Caki2 (cell line): Measurements from ENCODE around the gene ELF2. TPM values are rescaled to one million over a fixed set of nuclear protein-coding genes. Genes with fewer than 3 reads are reported as not detected.
"Not testable (repeated sequence)": the region's sequence is repeated elsewhere in the genome, so short reads cannot be mapped to it uniquely, and the experiment has no call there.

Experiments
- DNase-seq: peaks from one replicate; pipeline ENCODE4 v3.0.0-alpha.2; 2015; ENCODE audit warnings: low read depth
- in situ Hi-C: cut with HindIII; loops from 2 replicates; pipeline ENCODE4 v1.10.0; 2016; ENCODE audit warnings: low sequenced_read_pairs, low pct_unique_long_range_greater_than_20kb, mixed read lengths
- total RNA-seq: library from RNA; depleted of rRNA; stranded (reverse); fragments of >200 nt; shearing (Covaris generic); gene quantifications from 2 replicates; pipeline ENCODE4 v1.2.3, GENCODE V29; 2014; ENCODE audit warnings: low replicate concordance

Gene ELF2
- total RNA-seq, 1 experiment from 2014 or later, result 68.6 TPM

DNA sequence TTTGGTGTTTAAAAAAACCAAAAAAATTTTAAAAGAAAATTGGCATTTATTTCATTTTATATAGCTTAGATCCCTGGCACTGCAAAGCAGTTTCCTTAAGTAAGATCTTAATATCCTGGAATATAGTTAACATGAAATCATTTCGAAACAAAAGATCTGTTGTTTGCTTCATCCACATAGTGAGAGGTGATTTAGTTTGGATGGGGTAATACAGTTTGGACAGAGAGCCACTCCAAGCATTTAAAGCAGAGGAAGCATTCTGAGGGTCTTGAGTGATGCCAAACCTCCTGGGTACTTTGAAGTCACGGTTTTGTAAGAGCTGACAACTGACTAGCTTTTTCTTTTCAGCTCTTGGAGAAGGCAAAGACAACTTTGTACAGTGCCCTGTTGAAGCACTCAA lies 132.7 kb downstream of the ELF2 start:
- in situ Hi-C loops, result no loop called here
- no peak for DNase-seq

DNA sequence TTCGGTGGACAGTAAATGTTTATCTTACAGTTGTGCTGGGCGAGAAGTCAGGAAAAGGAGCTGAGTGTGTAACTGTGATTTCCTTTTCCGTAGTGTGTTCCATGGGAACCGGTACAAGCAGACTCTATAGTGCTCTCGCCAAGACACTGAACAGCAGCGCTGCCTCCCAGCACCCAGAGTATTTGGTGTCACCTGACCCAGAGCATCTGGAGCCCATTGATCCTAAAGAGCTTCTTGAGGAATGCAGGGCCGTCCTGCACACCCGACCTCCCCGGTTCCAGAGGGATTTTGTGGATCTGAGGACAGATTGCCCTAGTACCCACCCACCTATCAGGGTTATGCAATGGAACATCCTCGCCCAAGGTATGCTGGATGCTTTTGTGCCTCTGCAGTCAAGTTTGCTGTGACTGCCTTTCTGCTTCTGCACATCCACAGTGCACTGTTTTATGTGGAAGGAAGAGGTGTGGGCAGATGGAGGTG lies 134.0 kb downstream of the ELF2 start:
- no peak for DNase-seq
- in situ Hi-C loops, result no loop called here

DNA sequence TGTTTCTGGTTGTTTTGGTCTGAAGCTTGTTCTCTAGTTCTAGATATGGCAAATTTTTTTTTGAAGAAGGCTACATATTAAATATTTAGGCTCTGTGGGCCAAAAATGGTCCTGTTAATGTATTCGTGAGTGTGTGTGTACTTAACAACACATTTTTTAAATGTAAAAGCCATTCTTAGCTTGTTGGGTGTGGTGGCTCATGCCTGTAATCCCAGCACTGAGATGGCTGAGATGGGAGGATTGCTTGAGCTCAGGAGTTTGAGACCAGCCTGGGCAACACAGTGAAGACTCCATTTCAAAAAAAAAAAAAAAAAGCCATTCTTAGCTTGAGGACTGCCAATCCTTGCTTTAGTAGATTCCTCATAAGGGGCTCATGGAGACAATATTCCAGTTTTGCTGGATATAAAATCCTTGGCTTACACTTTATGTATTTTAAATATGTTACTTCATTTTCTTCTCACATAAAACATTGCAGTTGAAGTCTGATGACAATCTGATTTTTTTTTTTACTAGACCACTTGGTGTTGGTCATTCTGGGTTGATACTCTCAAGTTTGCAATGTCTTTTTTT lies 138.1 kb downstream of the ELF2 start:
- DNase-seq, result no peak
- in situ Hi-C loops, result no loop called here

DNA sequence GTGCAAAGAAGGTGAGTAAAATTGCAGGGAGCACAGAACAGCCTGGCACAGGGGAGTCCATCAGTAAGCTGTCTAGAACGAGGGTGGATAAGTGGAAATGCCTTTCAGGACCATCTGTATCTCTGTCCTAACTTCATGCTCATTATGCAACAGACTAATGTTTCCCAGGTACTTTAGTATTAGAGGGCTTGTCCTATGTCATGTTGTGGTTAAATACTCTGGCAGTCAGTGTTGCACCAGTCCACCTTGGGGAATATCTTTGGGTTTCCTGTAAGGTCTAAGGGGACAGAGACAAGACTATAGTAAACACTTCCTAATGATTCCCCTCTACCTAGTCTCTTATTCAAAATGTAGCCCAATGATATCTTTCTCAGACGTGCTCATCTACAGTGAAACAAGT lies 140.1 kb downstream of the ELF2 start:
- in situ Hi-C loops, result no loop called here
- DNase-seq, result no peak

DNA sequence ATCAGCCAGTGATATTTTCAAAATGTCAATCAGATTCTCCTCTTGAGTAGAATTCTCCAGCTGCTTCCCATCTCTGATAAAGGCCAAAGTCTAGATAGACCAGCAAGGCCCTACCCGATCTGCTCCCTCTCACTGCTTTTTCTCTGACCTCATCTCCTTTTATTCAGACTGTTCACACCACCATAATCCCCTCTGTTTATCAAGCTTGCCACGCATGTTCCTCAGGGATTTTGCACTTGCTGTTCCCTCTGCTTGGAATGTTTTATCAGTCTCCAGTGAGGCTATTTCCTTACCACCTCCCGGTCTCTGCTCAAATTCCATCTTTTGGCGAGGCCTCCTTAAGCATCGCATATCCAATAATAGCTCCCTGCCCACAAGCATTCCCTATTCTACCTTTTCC lies 141.4 kb downstream of the ELF2 start:
- DNase-seq, result no peak
- in situ Hi-C loops, result no loop called here

DNA sequence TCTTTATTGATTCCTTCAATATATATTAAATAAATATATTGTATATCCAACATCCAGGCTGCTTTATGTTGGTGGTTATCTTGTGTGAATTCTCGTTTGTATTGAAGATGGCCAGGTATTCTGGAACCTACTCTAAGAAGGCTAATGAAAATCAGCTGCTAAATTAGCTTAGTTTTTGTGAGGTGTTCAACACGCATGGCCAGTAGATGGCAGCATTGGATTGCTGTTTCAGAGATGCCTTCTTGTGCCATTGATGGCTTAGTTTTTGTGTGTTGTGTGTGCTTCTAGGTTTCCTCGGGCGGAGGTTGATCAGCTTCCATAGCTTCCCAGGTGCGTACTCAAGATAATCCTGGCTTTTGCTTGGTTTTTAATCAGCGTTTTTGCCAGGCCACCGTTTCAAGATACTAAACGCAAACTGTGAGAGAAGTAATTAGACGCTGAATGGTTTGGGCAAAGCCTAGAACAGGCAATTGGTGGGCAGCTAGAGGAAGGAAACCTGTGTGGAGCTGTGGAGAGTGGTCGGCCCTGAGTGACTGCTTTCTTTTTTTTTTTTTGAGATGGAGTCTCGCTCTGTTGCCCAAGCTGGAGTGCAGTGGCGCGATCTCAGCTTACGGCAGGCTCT lies 146.3 kb downstream of the ELF2 start:
- in situ Hi-C loops, result no loop called here
- peak; percentile 47 for DNase-seq

DNA sequence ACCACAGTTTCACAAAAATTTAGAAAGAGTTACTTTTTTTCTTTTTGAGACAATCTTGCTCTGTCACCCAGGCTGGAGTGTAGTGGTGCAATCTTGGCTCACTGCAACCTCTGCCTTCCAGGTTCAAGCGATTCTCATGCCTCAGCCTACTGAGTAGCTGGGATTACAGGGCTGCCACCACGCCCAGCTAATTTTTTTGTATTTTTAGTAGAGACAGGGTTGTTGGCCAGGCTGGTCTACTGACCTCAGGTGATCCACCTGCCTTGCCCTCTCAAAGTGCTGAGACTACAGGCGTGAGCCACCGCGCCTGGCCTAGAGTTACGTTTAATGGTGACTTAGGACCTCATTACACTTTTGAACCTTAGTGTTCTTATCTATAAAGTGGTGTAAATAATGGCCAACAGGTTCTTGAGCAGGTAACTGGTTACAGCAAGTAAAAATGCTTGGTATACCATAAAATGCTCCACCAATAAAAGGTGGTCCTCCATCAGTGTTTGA lies 147.1 kb downstream of the ELF2 start:
- DNase-seq, in situ Hi-C loops: not testable (repeated sequence)

DNA sequence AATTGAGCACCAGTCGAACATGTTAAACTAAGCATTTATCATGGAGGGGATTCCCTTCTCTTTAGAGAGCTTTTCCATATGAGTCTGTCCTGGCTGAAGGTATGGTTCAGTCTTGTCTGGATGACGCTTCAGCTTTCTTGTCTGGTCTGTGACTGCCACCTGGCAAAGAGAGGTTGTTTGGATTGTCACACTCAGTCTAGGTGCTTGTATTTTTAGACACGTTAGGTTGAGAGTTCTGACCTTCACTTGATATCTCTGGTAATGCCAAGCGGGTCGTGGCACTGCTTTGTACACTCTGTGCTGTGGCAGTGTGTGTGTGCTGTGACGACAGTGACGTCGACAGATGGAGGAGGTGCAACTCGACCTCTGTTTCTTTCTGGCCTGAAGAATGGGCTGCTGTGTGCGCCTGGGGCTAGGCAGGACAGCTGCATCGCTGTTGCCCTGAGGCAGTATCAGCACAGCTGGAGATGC lies 148.8 kb downstream of the ELF2 start:
- in situ Hi-C loops, result no loop called here
- DNase-seq, result no peak

DNA sequence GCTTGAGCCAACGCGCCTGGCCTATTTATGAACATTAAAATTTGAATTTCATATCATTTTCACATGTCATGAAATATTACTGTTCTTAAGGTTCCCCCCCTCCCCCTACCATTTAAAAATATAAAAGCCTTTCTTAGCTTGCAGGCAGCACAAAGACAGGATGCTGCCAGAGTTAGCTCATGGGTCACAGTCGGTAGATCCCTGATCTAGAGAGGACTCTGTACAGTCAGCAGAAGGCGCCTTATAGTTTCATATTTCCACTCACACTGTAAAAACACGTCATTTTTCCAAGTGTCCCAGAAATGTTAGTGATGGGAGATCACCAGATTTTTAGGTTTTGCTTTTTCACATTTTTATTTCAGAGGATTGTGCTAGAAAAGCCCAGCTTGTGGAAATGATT lies 149.2 kb downstream of the ELF2 start:
- in situ Hi-C loops, result no loop called here

DNA sequence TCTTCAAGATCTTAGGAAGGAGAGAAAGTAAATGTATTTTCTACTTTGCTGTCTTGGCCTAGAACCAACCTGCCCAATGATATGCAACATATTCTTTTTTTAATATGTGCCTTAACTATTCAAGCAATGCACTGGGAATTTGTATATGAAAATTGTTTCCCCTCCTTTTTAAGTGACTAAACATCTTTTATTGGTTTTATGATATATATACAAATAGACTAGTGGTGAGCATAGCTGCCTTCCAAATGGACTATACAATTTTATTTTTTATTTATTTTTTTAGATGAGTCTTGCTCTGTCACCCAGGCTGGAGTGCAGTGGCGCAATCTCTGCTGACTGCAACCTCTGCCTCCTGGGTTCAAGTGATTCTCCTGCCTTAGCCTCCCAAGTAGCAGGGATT lies 151.2 kb downstream of the ELF2 start:
- in situ Hi-C loops, result no loop called here
- no peak for DNase-seq

More for the DNA sequence above, 149.2 kb downstream of the ELF2 start:
- no peak for DNase-seq

DNA sequence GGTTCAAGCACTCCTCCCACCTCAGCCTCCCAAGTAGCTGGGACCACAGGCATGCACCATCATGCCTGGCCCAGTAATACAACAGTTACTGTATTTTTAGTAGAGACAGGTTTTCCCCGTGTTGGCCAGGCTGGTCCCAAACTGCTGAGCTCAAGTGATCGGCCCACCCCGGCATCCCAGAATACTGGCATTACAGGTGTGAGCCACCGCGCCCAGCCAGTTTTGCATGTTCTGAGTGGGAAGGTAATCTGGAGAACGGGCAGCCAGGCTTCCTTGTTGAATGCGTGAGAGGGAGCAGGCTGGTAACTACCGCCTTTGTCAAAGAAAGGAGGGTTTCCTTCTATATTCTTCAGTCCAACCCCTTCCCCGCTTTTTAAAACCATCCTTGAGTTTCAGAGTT lies 152.3 kb downstream of the ELF2 start:
- no peak for DNase-seq
- in situ Hi-C loops, result no loop called here

DNA sequence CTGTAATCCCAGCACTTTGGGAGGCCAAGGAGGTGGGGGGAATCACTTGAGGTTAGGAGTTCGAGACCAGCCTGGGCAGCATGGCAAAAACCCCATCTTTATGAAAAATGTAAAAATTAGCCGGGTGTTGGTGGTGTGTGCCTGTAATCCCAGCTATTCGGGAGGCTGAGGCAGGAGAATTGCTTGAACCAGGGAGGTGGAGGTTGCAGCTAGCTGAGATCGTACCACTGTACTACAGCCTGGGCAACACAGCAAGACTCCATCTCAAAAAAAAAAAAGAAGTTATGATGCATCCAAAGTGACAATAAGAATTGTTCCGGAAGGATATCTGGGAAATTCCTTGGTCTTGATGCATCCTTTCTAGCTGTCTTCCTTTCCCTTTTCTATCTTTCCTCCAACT lies 154.2 kb downstream of the ELF2 start:
- in situ Hi-C loops, result no loop called here
- DNase-seq, result no peak

DNA sequence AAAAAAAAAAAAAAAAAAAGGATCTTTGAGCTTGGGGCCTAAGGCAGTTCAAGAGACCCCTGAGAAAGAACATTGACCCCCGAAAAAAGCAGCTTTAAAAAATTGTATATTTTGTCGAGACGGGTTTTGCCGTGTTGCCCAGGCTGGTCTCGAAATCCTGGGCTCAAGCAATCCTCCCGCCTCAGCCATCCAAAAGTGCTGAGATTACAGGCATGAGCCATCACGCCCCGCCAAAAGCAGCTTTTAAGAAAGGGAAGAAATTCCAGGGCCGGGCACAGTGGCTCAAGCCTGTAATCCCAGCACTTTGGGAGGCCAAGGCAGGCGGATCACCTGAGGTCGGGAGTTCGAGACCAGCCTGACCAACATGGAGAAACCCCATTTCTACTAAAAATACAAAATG lies 155.9 kb downstream of the ELF2 start:
- in situ Hi-C loops, DNase-seq: not testable (repeated sequence)

DNA sequence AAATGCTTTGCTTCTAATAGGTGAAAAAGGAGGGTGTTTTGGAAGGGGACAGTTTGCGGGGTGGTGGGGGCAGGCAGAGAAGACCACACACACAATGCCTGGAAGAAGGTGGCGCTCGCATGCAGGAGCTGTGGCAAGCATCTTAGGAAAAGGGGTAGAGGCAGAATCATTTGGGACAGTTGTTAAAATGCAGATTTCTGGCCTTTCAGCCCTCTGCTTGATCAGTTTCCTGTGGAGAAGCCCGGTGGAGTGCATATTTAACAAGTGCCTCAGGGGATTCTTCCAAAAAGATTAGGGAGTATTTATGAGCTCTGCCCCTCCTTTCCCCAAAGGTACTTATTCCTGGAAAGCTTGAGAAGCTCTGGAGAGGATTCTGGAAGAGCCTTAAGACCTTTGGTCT lies 156.6 kb downstream of the ELF2 start:
- in situ Hi-C loops, result no loop called here
- DNase-seq, result no peak

DNA sequence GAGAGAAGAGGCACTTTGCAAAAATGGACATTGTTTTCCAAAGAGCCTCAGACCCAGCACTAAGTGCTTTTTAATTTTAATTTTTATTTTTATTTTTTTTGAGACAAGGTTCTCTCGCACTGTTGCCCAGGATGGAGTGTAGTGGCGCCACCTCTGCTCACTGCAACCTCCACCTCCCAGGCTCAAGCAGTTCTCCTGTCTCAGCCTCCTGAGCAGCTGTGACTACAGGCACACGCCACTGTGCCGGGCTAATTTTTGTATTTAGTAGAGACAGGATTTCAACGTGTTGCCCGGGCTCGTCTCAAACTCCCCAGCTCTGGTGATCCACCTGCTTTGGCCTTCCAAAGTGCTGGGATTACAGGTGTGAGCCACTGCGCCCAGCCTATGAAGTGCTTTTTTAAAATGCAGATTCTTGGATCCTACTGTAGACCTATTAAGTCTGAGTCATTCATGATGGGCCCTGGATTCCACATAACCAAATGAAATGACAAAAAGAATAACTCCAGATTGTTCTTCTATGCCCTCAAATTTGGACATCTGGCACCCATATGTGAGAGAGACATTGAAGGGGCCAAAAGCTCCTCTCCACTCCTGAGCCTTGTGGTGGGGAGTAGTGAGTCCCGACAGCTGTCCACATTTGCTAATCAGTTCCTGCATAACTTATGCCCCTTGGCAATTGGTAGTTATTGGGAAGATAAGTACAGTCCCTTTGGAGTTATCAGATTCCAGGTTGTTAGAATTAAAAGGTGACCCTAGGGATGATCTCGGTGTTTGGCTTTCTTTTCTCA lies 157.9 kb downstream of the ELF2 start:
- in situ Hi-C loops, result no loop called here
- no peak for DNase-seq

DNA sequence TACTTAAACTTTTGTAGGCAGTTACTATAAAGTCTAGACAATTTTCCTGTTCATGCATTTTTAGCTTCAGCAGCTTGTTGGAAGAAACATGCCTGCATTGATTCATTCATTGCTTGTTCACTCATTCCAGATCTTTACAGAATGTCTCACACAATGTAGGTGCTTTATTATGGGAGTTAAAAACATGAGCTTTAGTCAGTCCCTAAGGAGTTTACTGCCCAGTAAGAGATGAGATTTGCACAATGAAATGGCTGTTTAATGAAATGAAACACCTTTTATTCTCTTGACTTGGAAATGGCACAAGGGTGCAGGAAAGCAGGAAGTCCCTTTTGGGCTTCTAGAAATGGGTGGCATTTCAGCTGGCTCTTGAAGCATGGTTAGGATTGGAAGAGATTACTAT lies 158.5 kb downstream of the ELF2 start:
- in situ Hi-C loops, result no loop called here

DNA sequence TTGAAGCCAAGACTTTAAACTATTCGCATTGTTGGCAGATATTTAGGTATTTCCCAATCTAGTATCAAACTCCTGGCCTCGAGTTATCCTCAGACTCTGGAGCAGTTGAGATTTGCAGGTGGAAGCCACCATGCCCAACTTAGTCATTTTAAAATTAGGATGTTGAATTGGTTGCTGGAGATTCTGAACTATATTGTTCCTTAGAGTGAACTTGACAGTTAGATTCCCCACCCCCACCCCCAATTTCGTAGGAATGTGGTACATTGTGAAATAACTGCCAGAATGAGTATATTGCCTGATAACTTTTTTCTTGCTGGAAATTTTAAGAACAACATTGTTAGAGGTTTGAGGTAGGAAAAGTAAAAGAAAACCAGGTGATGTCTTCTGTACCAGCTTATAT lies 159.2 kb downstream of the ELF2 start:
- in situ Hi-C loops, result no loop called here
- no peak for DNase-seq

More for the DNA sequence above, 158.5 kb downstream of the ELF2 start:
- no peak for DNase-seq

DNA sequence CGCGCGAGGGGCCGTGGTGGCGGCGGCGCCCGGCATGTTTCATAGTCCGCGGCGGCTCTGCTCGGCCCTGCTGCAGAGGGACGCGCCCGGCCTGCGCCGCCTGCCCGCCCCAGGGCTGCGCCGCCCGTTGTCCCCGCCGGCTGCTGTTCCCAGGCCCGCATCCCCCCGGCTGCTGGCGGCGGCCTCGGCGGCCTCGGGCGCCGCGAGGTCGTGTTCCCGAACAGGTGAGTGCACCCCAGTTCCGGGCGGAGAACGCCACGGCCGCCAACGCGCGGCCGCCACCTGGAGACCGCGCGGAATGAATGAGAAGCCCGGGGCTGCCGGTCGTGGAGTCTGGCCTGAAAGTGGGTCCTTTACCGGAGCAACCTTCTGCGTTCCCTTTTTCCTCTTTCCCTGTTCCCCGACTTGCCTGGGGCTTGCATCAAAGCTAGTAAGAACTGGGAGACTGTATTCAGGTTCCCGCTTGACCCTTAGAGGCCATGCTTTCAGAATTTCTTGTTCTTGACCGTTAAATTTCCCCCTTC lies 161.0 kb downstream of the ELF2 start:
- in situ Hi-C loops, result no loop called here
- no peak for DNase-seq
